Gastroesophageal sphincter (tissue), 3 donors: ENCODE data around the gene MLEC.

Experiments
- EP300 ChIP-seq: sonication (generic); formaldehyde crosslinking; IDR thresholded peaks from one replicate; pipeline ENCODE4 v1.6.1; 2017; ENCODE audit warnings: antibody characterized with exemption, mild to moderate bottlenecking
- POLR2A ChIP-seq, 2 donors: fragments of 450-650 bp; IDR thresholded peaks; one replicate each; pipeline ENCODE4 v1.6.1; 2017; ENCODE audit warnings: antibody characterized with exemption in 2 of 2, mild to moderate bottlenecking in 2 of 2, moderate library complexity in 1 of 2
- POLR2AphosphoS5 ChIP-seq: sonication (generic); formaldehyde crosslinking; IDR thresholded peaks from one replicate; pipeline ENCODE4 v1.6.1; 2017; ENCODE audit warnings: antibody characterized with exemption
- TF ChIP-seq, protein P1 (sequence below), 4 experiments: fragments of 200-600 bp in 2 of 4; fragments of 450-650 bp in 2 of 4; sonication (generic) in 1 of 4; IDR thresholded peaks; one replicate each; pipeline ENCODE4 v1.5.1; 2017 to 2019; ENCODE audit warnings: antibody characterized with exemption in 4 of 4, mild to moderate bottlenecking in 2 of 4, moderate library complexity in 2 of 4

DNA sequence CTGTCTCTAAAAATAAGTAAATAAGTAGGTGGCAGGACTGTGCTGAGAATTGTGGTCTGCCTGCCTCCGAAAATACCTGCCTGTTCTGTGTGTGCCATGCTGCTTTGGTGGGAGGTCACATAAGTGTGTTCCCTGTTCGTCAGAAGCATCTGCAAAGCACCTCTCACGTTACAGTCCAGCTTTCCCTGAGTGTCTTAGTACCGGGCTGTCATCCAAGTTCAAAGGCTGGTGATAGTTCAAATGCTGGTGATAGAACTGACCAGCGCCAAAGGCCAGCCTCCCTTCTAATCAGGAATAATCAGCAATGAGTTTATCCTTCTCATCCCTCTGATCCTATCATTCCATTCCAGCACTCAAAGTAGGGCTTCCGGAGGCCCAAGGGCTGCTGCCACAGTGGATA, 40.9 kb upstream of the MLEC start:
- TF ChIP-seq, protein P1, sequence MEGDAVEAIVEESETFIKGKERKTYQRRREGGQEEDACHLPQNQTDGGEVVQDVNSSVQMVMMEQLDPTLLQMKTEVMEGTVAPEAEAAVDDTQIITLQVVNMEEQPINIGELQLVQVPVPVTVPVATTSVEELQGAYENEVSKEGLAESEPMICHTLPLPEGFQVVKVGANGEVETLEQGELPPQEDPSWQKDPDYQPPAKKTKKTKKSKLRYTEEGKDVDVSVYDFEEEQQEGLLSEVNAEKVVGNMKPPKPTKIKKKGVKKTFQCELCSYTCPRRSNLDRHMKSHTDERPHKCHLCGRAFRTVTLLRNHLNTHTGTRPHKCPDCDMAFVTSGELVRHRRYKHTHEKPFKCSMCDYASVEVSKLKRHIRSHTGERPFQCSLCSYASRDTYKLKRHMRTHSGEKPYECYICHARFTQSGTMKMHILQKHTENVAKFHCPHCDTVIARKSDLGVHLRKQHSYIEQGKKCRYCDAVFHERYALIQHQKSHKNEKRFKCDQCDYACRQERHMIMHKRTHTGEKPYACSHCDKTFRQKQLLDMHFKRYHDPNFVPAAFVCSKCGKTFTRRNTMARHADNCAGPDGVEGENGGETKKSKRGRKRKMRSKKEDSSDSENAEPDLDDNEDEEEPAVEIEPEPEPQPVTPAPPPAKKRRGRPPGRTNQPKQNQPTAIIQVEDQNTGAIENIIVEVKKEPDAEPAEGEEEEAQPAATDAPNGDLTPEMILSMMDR (IDR thresholded peaks at IDR 0.05): no peak
- TF ChIP-seq POLR2A (IDR thresholded peaks at IDR 0.05) (no peak), EP300 (no peak), POLR2AphosphoS5 (no peak)
